HG03439 (cell line): ENCODE results near the gene BICRA.
"Not testable (repeated sequence)": the region's sequence is repeated elsewhere in the genome, so short reads cannot be mapped to it uniquely, and the experiment has no call there.

Source experiments
- ATAC-seq: cut with Tn5 transposase; IDR thresholded peaks from one replicate; pipeline ENCODE4 v1.9.1; 2021; ENCODE audit warnings: mild to moderate bottlenecking, moderate library complexity; ENCODE audit not compliant: unreplicated experiment

BICRA gene

DNA sequence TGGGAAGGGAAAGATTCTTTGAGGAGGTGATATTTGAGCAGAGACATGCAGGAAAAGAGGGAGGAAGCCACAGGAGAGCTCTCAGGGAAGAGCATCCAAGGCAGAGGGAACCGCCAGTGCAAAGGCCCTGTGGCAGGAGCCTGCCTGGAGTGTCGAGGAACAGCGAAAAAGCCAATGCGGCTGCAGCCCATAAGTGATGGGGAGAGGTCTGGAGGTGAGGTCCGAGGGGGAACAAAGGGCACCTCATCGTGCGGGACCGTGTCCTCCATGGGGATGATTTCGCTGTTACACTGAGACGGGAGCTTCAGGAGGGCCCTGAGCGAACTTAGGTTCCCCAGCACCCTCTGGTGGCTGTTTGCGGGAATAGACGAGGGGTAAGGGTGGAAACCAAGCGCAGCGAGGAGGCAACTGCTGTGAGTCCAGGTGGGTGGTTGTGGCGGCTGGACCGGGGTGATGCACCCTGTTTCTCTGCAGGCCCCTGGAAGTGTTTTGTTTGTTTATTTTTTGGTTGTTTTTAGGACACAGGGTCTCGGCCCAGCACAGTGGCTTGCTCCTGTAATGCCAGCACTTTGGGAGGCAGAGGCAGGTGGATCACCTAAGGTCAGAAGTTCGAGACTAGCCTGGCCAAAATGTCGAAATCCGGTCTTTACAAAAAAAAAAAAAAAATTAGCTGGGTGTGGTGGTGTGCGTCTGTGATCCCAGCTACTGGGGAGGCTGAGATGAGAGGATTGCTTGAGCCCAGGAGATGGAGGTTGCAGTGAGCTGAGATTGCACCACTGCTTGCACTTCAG is 98.4 kb downstream of the BICRA start:
- ATAC-seq = no peak

DNA sequence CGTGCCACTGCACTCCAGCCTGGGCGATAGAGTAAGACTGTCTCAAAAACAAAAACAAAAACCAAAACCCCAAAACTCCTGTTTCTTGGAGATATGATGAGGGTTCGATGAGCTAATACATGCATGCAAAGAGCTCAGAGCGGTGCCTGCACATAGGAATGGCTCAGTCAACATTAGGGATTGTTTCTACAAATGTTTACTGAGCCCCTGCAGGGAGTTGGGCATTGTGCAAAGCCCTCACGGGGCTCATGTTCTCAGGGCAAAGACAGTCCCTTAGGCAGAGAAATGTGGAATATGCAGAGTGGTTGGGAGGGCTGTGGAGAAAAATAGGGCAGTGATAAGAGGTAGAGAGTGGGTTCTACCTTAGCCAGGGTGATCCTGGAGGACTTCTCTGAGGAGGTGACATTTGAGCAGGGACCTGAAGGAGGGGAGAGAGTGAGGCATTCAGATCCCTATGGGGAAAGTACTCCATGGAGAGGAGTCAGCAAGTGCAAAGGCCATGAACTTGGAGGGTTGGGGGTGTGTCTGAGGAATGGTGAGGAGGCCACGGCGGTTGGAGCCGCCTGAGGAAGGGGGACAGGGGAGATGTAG is 102.8 kb downstream of the BICRA start:
- ATAC-seq = no peak

DNA sequence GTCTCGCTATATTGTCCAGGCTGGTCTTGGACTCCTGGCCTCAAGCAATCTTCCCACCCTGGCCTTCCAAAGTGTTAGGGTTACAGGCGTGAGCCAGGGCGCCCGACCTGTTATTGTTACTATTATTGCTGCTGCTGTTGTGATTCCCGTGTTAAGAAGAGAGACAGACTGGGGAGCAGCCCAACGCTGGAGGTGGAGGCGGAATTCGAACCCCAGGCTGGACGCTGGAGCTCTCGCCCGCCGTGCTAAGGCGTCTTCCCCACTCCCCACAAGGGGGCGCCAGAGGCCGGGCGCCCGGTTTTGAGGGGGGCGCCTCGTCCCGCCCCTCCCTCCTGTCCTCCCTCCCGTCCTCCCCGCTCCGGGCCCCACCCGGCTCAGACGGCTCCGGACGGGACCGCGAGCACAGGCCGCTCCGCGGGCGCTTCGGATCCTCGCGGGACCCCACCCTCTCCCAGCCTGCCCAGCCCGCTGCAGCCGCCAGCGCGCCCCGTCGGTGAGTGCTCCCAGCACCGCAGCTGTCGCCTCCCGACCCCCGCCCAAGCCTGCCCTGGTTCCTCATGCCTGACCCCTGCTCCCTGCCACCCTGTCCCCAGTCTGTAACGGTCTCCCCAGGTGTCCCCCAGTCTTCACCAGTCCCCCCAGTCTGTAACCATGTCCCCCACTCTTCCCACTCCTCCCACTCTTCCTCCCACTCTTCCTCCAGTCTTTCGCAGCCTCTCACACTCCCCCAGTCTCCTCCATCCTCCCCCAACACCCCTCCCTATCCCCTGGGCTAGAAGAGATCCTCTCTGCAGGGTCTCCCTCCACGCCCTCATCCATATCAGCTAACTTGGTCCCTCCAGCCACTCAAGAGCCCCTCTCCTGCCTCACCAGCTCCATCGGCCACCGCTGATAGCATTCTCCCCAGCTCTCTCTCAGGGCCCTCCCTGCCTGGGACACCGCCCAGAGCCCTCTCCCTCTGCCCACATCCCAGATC is 104.4 kb downstream of the BICRA start, which contains the start of gene EHD2:
Gene EHD2, plus strand, starts transcription at position 377 of the 976 bp plus-strand sequence. CDS start 3,191 bp downstream, outside the sequence.
- no peak for ATAC-seq

DNA sequence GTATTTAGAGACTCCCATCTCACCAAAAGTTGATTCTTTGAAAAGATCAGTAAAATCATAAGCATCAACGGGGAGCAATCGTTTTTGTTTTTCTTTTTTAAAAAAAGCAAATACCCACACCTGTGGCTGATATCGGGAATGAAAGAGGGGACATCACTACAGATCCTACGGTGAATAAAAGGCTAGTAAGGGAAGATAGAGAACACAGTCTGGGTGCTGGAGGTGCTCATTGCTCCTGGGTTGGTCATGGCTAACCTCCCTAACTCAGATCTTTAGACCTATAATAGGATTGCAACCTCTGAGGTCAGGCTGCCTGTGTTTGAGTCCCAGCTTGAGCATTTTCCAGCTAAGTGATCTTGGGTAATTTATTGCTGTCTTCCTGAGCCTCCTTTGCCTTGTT is 105.4 kb downstream of the BICRA start:
- no peak for ATAC-seq

DNA sequence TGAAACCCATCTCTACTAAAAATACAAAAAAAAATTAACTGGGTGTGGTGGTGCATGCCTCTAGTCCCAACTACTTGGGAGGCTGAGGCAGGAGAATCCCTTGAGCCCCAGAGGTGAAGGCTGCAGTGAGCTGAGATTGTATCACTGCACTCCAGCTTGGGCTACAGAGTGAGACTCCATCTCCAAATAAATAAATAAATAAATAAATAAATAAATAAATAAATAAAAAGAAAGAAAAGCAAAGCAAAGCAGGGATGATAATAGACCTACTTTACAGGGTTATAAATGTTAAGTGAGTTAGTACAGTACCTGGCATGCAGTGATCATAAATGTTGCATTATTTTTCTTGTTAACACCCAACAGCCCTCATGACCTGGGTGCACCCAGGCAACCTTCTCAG is 105.9 kb downstream of the BICRA start:
- ATAC-seq = not testable (repeated sequence)

DNA sequence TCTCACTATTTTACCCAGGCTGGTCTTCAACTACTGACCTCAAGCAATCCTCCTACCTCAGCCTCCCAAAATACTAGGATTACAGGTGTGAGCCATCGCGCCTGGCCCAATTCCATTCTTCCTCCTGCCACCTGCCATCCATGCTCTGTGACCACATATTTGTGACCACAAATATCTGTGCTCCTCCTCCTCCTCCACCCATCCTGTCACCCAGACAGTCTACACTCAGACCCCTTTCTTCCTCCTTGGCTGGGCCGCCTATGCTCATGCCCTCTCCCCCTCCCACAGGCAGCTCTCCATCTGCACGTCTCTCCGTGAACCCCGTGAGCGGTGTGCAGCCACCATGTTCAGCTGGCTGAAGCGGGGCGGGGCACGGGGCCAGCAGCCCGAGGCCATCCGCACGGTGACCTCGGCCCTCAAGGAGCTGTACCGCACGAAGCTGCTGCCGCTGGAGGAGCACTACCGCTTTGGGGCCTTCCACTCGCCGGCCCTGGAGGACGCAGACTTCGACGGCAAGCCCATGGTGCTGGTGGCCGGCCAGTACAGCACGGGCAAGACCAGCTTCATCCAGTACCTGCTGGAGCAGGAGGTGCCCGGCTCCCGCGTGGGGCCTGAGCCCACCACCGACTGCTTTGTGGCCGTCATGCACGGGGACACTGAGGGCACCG is 107.5 kb downstream of the BICRA start:
- ATAC-seq = no peak

DNA sequence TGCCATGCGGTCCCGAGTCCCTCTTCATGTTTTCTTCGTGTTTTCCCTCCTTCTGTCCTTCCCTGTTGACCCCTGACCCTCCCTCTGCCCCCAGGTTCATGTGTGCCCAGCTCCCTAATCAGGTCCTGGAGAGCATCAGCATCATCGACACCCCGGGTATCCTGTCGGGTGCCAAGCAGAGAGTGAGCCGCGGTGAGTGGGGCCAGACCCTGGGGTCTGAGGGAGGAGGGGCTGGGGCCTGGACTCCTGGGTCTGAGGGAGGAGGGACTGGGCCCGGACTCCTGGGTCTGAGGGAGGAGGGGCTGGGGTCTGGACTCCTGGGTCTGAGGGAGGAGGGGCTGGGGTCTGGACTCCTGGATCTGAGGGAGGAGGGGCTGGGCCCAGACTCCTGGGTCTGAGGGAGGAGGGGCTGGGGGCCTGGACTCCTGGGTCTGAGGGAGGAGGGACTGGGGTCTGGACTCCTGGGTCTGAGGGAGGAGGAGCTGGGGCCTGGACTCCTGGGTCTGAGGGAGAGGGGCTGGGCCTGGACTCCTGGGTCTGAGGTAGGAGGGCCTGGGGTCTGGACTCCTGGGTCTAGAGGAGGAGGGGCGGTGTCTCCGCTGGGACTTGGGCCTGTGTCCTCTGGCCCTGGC is 109.6 kb downstream of the BICRA start:
- ATAC-seq = not testable (repeated sequence)

GRCh38 chr19:47719047-47719859 is 110.3 kb downstream of the BICRA start:
- no peak for ATAC-seq

GRCh38 chr19:47720669-47721422 is 111.9 kb downstream of the BICRA start:
- no peak for ATAC-seq

- no peak for ATAC-seq
Observed at GRCh38 chr19:47723581-47723940, 114.6 kb downstream of the BICRA start.

- ATAC-seq = no peak
Observed at GRCh38 chr19:47725759-47726401, 116.9 kb downstream of the BICRA start.

GRCh38 chr19:47726467-47726866 is 117.5 kb downstream of the BICRA start:
- ATAC-seq = no peak

GRCh38 chr19:47728295-47728694 is 119.4 kb downstream of the BICRA start:
- ATAC-seq = not testable (repeated sequence)

DNA sequence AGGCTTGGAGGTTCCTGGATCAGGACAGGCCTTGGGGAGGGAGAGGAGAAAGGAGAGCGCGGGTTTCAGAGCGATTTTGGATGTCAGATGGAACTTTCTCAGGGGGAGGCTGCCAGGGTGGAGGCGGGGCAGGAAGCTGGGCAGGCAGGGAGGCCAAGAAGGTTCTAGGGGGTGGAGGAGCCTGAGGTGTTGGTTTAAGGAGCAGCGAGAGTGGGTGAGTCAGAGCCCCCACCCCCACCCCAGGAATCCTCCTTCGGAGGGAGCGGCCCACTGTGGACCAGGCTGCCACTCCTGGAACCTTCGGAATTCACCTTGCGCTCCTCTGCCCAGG is 120.5 kb downstream of the BICRA start:
- no peak for ATAC-seq

GRCh38 chr19:47729799-47730520 is 121.0 kb downstream of the BICRA start:
- ATAC-seq = no peak

- no peak for ATAC-seq
Observed at GRCh38 chr19:47730521-47730889, 121.6 kb downstream of the BICRA start.

- no peak for ATAC-seq
Observed at GRCh38 chr19:47730910-47731309, 122.0 kb downstream of the BICRA start.

DNA sequence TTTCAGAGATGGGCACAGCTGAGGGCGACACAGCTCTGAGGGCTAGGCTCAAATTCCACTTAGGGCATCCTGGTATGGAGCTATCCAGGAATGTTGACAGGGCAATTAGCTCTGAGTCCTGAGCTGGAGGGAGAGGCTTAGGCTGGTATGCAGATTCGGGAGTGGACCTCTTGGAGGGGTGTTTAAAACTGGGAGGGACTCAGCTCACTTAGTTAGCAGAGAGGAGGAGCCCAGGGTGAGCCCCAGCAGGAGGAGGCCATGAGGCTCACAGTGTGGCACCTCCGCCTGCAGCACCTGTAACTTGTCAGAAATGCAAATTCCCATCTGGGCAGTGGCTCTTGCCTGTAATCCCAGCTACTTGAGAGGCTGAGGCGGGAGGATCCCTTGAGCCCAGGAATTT is 126.2 kb downstream of the BICRA start:
- ATAC-seq = no peak
